ENCODE measurements around the gene LDB3.

The LDB3 gene

GRCh38 chr10:86646933-86647332 lies 21.4 kb upstream of the LDB3 start:
- no peak for DNase-seq (ENCODE audit: low read depth)
- no peak for TF ChIP-seq CTCF (IDR thresholded peaks at IDR 0.05; ENCODE audit: low read depth, low read length, missing control alignments)
- H3K4me3 ChIP-seq (ENCODE audit: low read depth, low read length) = no peak overlapping the region

GRCh38 chr10:86647773-86648703 lies 20.3 kb upstream of the LDB3 start:
- DNase-seq (ENCODE audit: low read depth) = no peak
- no peak overlapping the region for H3K4me3 ChIP-seq (ENCODE audit: low read depth, low read length)
- no peak for TF ChIP-seq CTCF (IDR thresholded peaks at IDR 0.05; ENCODE audit: low read depth, low read length, missing control alignments)

DNA sequence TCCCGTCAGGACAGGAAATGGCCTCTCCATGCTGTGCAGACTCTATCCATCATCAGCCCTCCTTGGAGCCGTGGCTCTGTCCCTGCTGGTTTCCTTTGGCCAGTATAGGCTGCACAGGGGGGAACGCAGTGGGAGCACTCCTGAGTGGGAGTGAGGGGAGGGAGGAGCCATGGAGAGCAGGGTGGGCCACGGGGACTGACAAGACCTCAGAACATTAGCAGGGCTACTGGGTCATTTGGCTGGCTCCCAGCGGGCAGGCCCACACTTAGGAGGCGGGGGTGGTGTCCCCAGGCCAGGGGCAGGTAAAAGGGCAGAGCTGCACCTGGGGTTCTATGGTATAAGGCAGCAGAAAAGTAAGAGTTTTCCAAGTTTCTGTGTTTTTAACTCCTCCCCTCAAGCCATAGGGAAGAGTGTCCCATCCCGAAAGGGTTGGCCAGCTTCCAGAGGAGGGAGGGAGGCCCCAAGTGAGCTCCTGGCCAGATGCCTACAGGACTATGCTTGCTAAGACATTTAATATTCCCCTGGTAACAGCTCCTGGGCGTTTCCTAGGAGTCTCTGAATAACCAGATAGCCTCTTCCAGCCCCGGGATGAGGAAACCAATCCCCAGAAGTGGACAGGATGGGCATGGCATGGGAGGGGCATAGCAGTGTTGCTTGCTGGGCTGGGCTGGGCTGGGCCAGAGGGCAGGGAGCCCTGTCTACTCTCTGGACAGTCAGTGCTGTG lies 19.4 kb upstream of the LDB3 start:
- TF ChIP-seq CTCF (IDR thresholded peaks at IDR 0.05; ENCODE audit: low read depth, low read length, missing control alignments) = no peak
- no peak for DNase-seq (ENCODE audit: low read depth)

DNA sequence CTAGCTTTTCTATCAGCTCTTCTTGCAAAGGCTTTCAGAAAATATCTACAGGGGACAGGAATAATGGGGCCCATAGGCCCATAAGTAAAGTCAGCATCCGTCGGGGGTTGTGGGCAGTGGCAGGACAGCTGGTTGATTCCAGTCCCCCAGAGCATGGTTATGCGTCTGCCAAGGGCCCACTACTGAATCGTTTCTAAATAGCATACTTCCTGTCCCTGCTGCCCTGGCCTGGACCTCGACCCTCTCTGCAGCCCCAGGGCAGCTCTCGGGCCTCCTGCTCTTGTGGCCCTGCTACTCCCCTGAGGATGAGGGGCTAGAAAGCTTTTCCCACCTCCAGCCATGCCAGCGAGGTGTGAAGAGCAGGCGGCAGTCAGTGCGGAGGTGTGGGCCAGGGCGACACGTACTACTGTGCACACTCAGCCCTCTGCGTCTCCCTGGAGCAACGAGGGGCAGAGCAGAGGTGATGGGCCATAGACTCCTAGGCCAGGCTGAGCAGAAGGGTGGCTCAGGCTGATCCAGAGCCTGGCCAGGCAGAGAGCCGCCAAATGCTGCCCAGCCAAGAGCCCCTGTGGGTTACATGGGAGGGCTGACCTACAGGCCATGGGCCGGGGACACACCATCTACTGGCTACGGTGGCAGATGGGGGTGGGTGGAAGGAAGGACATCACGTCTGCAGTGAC lies 18.7 kb upstream of the LDB3 start:
- no peak for TF ChIP-seq CTCF (IDR thresholded peaks at IDR 0.05; ENCODE audit: low read depth, low read length, missing control alignments)
- DNase-seq (ENCODE audit: low read depth) = no peak
- no peak overlapping the region for H3K4me3 ChIP-seq (ENCODE audit: low read depth, low read length)

More for the DNA sequence above, 19.4 kb upstream of the LDB3 start:
- no peak overlapping the region for H3K4me3 ChIP-seq (ENCODE audit: low read depth, low read length)

DNA sequence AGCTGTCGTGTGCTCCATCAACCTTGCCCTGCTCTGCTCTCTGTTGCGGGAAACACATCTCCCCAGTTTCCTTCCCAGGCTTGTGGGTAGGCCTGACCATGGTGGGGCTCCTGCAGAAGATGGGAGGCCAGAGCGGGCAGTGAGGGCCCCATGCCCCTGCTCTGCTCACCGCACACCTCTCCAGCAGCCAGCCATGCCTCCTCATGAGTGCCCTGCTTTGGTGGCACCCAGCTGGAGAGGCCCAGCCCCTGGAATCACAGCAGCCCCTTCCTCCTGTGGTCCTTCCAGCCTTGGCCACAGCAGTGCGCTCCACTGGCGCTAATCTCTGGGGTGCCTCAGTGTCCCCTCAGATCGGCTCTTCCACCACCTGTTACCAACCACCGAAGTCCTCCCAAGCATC lies 18.2 kb upstream of the LDB3 start:
- DNase-seq (ENCODE audit: low read depth) = no peak
- TF ChIP-seq CTCF (IDR thresholded peaks at IDR 0.05; ENCODE audit: low read depth, low read length, missing control alignments) = no peak
- H3K4me3 ChIP-seq (ENCODE audit: low read depth, low read length) = no peak overlapping the region

DNA sequence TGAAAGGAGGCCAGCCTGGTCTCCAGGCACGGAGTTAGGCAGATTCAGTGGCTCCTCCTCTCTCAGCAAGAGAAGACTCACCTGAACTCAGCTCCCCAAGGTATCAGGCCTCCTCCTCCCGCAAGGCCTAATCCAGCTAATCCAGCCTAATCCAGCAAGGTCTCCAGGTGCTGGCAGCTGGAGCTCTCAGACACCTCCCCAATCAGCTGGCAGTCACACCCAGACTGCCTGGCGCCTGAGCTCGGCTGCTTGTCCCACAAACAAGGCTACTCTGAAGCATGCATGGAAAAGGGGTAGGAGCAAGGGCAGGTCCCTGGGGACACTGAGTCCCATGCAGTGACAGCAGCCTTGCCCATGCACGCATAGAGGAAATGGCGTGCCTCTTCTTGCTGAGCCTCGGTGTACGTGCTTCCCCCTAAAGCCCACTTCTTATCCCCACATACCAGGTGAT lies 17.3 kb upstream of the LDB3 start:
- DNase-seq (ENCODE audit: low read depth) = no peak
- no peak for TF ChIP-seq CTCF (IDR thresholded peaks at IDR 0.05; ENCODE audit: low read depth, low read length, missing control alignments)
- H3K4me3 ChIP-seq (ENCODE audit: low read depth, low read length) = no peak overlapping the region

Data from GM12864 (cell line).